Measurements from ENCODE around the gene RAB28. TPM values are rescaled to one million over a fixed set of nuclear protein-coding genes. Genes with fewer than 3 reads are reported as not detected.

Gene RAB28
- total RNA-seq, 6 donors from 2014 or later, result 7.3 to 19.5 (median 16.6) TPM

GRCh38 chr4:13524504-13525243 is 40.5 kb upstream of the RAB28 start:
- no peak for TF ChIP-seq CTCF (IDR thresholded peaks at IDR 0.05)
- TF ChIP-seq POLR2AphosphoS5 (IDR thresholded peaks at IDR 0.05), result no peak
- no peak for TF ChIP-seq POLR2A (IDR thresholded peaks at IDR 0.05)
- no peak for TF ChIP-seq EP300 (IDR thresholded peaks at IDR 0.05)
- H3K36me3 ChIP-seq, result no peaks in the 10 kb centered on the region
- H3K27ac ChIP-seq, result no peak overlapping the region
- DNase-seq, result peak in 1 of 2 donors; percentile 70
- peak in 1 of 2 donors; percentile 45 for ATAC-seq (ENCODE audit: low FRiP score in 2 of 2)
- peaks cover 11 to 18% (median 16%) of the 10 kb centered on the region in 4 donors for H3K9me3 ChIP-seq
- 14 to 22% methylated on average over 20 to 33 of the region's 36 CpGs for WGBS, 2 donors
- no peak overlapping the region for H3K4me3 ChIP-seq
- peaks cover 0 to 75% (median 38%) of the 10 kb centered on the region in 4 donors for H3K27me3 ChIP-seq
- H3K4me1 ChIP-seq, result peaks cover 12 to 38% (median 21%) of the 10 kb centered on the region in 4 donors

GRCh38 chr4:13523591-13524503 is 39.7 kb upstream of the RAB28 start:
- peak in 1 of 2 donors; percentile 72 for DNase-seq
- TF ChIP-seq POLR2AphosphoS5 (IDR thresholded peaks at IDR 0.05), result no peak
- TF ChIP-seq POLR2A (IDR thresholded peaks at IDR 0.05), result no peak

DNA sequence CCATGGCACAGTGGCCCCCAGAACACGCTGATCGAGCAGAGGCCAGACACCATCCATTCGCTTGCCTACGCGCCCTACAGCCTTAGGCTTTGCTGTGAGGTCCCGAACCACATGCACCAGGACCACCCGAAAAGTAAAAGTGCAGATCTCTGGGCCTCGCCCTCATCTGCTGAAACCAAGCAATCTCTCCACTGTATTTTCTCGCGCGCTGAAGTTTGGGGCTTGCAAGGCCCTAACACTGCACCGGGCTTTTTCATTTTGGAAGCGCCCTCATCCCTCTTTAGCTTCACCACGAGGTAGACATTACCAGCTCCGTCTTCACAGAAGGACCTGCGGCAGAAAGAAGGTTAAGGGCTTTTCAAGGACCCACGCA is 39.0 kb upstream of the RAB28 start:
- no peak for DNase-seq
- Histone ChIP-seq H3K4me1 (peaks cover 9 to 22% (median 12%) of the 10 kb centered on the region in 4 donors), H3K27me3 (peaks cover 0 to 61% (median 30%) of the 10 kb centered on the region in 4 donors), H3K27ac (no peak overlapping the region), H3K36me3 (no peaks in the 10 kb centered on the region), H3K9me3 (peaks cover 11 to 18% (median 16%) of the 10 kb centered on the region in 4 donors), H3K4me3 (no peak overlapping the region)
- TF ChIP-seq CTCF (IDR thresholded peaks at IDR 0.05) (no peak), POLR2AphosphoS5 (IDR thresholded peaks at IDR 0.05) (no peak), POLR2A (IDR thresholded peaks at IDR 0.05) (no peak), EP300 (IDR thresholded peaks at IDR 0.05) (no peak)
- no peak for ATAC-seq (ENCODE audit: low FRiP score in 2 of 2)
- WGBS, 2 donors, result 7 to 9% methylated on average over 12 to 17 of the region's 17 CpGs

More at GRCh38 chr4:13523591-13524503, 39.7 kb upstream of the RAB28 start:
- 16 to 23% methylated on average over 33 to 57 of the region's 59 CpGs for WGBS, 2 donors
- peak in 1 of 2 donors; percentile 46 for ATAC-seq (ENCODE audit: low FRiP score in 2 of 2)
- Histone ChIP-seq H3K27me3 (peaks cover 0 to 67% (median 34%) of the 10 kb centered on the region in 4 donors), H3K9me3 (peaks cover 11 to 18% (median 16%) of the 10 kb centered on the region in 4 donors), H3K36me3 (no peaks in the 10 kb centered on the region), H3K4me3 (no peak overlapping the region), H3K27ac (no peak overlapping the region), H3K4me1 (peaks cover 12 to 29% (median 17%) of the 10 kb centered on the region in 4 donors)

GRCh38 chr4:13522282-13523104 is 38.4 kb upstream of the RAB28 start:
- ATAC-seq (ENCODE audit: low FRiP score in 2 of 2) (peak in 1 of 2 donors; percentile 35), DNase-seq (peak in 1 of 2 donors; percentile 78)
- Histone ChIP-seq H3K9me3 (peaks cover 11 to 18% (median 16%) of the 10 kb centered on the region in 4 donors), H3K4me3 (no peak overlapping the region), H3K36me3 (no peaks in the 10 kb centered on the region), H3K4me1 (peaks cover 5 to 16% (median 6%) of the 10 kb centered on the region in 4 donors), H3K27ac (no peak overlapping the region), H3K27me3 (peaks cover 0 to 56% (median 27%) of the 10 kb centered on the region in 4 donors)
- TF ChIP-seq CTCF (IDR thresholded peaks at IDR 0.05) (no peak), POLR2AphosphoS5 (IDR thresholded peaks at IDR 0.05) (no peak), EP300 (IDR thresholded peaks at IDR 0.05) (no peak), POLR2A (IDR thresholded peaks at IDR 0.05) (no peak)
- 1 to 4% methylated on average over 7 to 44 of the region's 49 CpGs for WGBS, 2 donors

Measured in upper lobe of left lung (tissue), 6 donors.